NCI-H2107 (cell line): ENCODE data around the gene SEMA3C.

Experiments
- DNase-seq: peaks from one replicate; lab custom pipeline; 2025; lab: John Stamatoyannopoulos, UW

The SEMA3C gene

GRCh38 chr7:80848841-80849240, 70.0 kb downstream of the SEMA3C start:
- DNase-seq, result no peak

GRCh38 chr7:80847895-80848294, 71.0 kb downstream of the SEMA3C start:
- DNase-seq, result no peak

- DNase-seq, result no peak
Observed at GRCh38 chr7:80847027-80847426, 71.8 kb downstream of the SEMA3C start.

DNA sequence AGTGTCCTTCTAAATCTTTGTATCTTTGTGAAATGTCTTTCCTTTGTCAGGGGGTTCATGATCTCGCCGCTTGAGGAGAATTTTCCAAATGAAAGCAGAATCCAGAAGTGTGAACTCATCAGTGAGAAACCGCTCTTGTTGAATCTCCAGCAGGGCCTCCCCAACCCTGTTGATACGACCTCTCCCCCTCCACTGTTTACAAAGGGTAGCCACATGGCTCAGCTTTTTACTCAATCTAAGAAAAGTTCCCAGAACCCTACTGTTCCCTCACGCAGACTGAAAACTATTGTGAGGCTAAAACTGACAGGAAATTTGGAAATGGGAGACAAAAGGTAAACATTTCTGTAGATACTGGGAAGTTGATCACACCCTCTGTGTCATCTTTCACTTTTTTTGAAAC, 73.9 kb downstream of the SEMA3C start:
- DNase-seq, result no peak

- DNase-seq, result no peak
Observed at GRCh38 chr7:80843018-80843677, 75.7 kb downstream of the SEMA3C start.

- DNase-seq, result no peak
Observed at GRCh38 chr7:80842022-80842790, 76.6 kb downstream of the SEMA3C start.

- DNase-seq, result no peak
Observed at GRCh38 chr7:80841423-80841955, 77.4 kb downstream of the SEMA3C start.

DNA sequence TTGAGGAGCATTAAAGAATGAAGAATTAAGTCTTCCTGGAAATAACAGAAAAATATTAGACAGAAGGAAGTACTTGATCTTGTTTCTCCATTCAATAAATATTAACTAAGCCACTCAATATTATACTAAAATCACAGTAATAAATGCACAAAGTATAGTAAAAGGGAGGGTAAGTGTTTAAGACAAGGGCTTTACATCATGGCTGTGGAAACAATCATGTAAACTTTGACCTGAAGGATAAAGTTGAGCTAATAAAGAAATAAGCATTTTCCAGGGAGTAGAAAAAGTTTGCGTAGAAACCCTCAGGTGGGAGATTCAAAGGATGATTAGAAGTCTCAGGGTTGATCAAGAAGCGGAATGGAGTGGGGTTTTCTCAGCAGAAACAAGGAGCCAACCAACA, 78.2 kb downstream of the SEMA3C start:
- no peak for DNase-seq

DNA sequence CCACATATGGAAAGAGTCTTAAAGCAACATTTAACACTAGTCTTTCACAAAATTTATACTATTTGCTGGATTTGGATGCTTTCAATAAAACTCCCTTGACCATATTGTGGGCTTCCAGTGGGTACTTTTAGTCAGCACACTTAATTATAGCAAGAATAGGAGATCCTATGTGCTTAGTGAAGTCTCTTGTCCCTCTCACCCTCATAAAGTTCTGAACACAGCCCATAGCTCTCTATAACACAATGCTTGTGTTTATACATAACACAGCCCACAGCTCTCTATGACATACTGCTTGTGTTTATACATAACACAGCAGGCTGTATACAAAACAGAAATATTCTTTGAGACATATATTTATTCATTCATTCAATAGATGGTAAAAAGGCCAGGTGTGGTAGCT, 79.0 kb downstream of the SEMA3C start:
- no peak for DNase-seq

DNA sequence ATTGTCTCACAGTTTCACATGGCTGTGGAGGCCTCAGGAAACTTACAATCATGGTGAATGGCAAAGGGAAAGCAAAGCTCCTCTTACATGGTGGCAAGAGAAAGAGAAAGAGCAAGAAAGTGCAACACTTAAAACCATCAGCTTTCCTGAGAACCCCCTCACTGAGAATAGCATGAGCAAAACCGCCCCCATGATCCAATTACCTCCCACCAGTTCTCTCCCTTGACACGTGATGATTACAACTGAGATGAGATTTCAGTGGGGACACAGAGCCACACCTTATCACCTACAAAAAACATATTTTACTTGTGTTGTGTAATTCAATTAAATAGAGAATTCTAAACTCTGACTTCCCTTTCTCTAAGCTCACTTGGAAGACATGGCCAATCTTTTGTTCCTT, 80.2 kb downstream of the SEMA3C start:
- DNase-seq, result no peak

- DNase-seq, result no peak
Observed at GRCh38 chr7:80837345-80837744, 81.5 kb downstream of the SEMA3C start.

DNA sequence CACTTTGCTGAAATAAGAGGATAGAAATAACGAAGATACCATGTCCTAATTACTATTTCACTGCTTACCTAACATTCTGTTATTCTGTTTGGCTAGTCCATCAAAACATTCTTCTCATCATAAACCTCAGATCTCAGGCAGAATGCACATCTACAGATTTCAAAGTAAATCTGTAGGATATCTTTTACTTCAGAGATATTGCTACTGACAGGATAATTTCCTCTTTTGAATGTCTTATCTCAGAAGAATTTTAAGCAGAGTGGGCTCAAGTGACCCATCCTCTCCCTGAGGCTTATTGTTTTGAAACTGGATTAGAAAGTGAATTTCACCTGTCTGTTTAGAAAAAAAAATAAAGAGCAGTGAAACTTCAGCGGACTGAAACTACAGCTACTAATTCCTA, 83.6 kb downstream of the SEMA3C start:
- DNase-seq, result no peak

GRCh38 chr7:80833289-80834268, 85.3 kb downstream of the SEMA3C start:
- peak; percentile 43 for DNase-seq

- no peak for DNase-seq
Observed at GRCh38 chr7:80832006-80832405, 86.8 kb downstream of the SEMA3C start.

DNA sequence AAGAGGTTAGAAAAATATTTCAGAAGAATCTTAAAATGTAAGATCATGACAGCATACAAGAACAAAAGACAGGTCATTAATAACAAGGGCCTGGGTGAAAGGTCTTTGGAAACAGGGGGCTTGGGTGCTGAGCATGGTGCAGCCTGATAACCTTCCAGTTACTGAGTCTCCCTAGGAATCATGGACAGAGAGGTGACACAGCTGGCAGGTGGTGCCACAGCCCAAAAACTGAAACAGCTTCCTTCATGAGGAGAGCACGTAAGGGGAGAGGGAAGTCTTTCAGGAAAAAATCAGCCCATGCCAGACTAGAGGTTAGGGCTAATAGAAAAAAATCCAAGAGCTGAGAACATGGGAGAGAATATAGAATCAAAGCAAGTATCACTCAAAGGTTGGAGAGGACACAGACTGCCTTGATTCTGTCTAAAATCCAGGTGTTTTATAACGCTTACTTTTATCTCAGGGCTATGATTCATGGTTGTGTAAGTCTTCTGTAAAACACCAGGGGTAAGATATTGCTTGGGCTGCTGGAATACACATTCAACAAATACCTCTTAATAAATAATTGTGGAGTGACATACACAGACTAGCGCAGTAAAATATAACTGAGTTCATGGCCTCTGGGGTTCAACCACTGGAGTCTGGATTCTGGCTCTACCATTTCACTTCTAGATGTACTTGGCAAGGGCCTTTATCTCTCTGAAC, 88.1 kb downstream of the SEMA3C start:
- DNase-seq, result no peak

DNA sequence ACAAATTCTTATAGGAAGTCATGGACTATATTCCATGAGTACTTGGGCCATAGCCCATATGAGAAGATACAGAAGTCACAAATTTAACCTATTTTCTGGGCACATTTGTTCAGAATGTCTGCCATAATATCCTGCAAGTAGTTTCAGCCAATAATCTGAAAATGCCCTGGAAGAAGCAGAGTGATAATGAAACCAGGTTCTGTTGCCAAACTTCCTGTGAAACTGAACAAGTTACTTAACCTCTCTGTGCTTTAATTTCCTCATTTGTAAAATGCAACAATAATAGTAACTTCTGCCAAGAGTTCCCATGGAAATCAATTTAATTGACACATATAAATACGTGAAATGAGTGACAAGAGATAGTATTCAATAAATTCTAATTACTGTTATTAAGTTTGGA, 88.8 kb downstream of the SEMA3C start:
- no peak for DNase-seq

GRCh38 chr7:80829527-80829926, 89.3 kb downstream of the SEMA3C start:
- no peak for DNase-seq

GRCh38 chr7:80827239-80827633, 91.6 kb downstream of the SEMA3C start:
- no peak for DNase-seq

DNA sequence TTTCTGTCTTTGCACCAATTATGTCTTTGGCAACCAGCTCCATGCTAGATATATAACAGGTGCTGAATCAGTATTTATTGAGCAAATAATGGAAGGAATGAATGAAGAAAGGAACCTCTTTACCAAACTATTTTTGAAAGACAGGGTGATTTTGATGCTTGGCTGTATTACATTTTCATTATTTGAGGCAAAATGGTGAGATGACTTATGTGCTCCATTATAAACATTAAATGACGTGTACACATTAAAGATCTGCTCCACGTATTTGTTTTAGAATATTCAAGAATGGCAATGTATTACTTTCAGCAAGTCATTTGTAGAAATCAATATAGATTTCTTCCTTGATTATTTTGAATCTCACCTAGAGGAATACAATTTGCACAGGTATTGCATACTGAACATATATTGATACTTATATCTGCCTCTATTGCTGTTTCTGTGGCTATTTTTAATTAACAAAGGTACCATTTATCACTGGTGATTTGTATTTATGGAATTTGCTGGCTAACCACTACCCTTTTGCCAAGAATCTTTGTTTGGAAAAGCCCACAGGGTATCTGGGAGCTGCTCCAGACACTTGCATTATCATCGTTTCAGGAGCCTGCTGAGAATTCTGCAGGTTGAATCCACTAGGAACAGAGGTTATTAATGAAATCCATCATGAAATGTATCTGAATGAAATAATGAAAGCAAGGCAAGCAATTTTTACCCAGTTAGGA, 92.2 kb downstream of the SEMA3C start:
- no peak for DNase-seq

GRCh38 chr7:80825499-80825898, 93.4 kb downstream of the SEMA3C start:
- DNase-seq, result no peak

DNA sequence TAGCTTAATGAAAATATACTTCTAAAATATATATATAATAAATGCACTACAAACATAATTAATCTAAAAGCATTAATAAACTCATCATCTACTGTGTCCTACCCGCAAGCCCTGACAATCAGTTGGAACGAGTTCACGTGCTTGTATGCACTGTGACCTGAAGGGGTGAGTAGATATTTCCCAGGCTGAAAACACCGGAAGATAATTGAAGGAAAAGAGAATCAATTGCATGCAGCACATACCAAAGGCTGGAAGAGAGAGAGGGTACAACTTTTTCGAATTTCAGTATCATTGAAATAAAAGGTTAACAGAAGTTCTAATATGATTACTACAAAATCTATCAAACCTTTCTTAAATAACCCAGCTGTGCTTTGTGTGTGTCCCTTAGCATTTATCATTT, 94.6 kb downstream of the SEMA3C start:
- DNase-seq, result no peak
